Esophagus muscularis mucosa (tissue), 4 donors: Measurements from ENCODE around the gene ACACA. TPM values are rescaled to one million over a fixed set of nuclear protein-coding genes. Genes with fewer than 3 reads are reported as not detected.

ENCODE experiments used
- DNase-seq: peaks from one replicate; pipeline ENCODE4 v3.0.0-alpha.2; 2017; ENCODE audit errors: extremely low spot score
- H3K27ac ChIP-seq, 4 donors: fragments of 200-600 bp; sonication (generic); replicated peaks in 1 of 4; 1 replicate in 3 of 4; 2 replicates in 1 of 4; pipeline ENCODE4 v1.5.1; 2016 to 2019; ENCODE audit warnings: mild to moderate bottlenecking in 1 of 4
- H3K27me3 ChIP-seq, 4 donors: fragments of 200-600 bp; sonication (generic); one replicate each; pipeline versions ENCODE4 v1.5.1 to v1.6.0; 2016 to 2019
- H3K36me3 ChIP-seq, 4 donors: fragments of 200-600 bp; sonication (generic); one replicate each; pipeline ENCODE4 v1.5.1; 2016 to 2019
- H3K4me1 ChIP-seq, 4 donors: fragments of 200-600 bp; sonication (generic); one replicate each; pipeline ENCODE4 v1.5.1; 2016 to 2019
- H3K4me3 ChIP-seq, 4 donors: fragments of 200-600 bp; sonication (generic); 1 replicate in 2 of 4; 2 replicates in 2 of 4; pipeline ENCODE4 v1.5.1; 2016 to 2019; ENCODE audit warnings: mild to moderate bottlenecking in 4 of 4, moderate library complexity in 1 of 4
- H3K9me3 ChIP-seq, 4 donors: fragments of 200-600 bp; sonication (generic); 1 replicate in 3 of 4; 2 replicates in 1 of 4; pipeline ENCODE4 v1.5.1; 2016 to 2019
- EP300 ChIP-seq: sonication (generic); formaldehyde crosslinking; IDR thresholded peaks from one replicate; pipeline ENCODE4 v1.6.1; 2017; ENCODE audit warnings: antibody characterized with exemption
- POLR2A ChIP-seq: fragments of 450-650 bp; IDR thresholded peaks from one replicate; pipeline ENCODE4 v1.6.1; 2017; ENCODE audit warnings: antibody characterized with exemption, moderate library complexity, mild to moderate bottlenecking, low read depth
- POLR2AphosphoS5 ChIP-seq, 2 donors: sonication (generic); formaldehyde crosslinking; IDR thresholded peaks; one replicate each; pipeline ENCODE4 v1.6.1; 2017; ENCODE audit warnings: antibody characterized with exemption in 2 of 2
- WGBS: methylation state at CpG from one replicate; pipeline ENCODE4 v1.1.5; 2018; 5-methylcytosine and 5-hydroxymethylcytosine counted together
- intact Hi-C: fragments of 100-400 bp; cut with DNase I; formaldehyde crosslinking; loops from one replicate; pipeline ENCODE4 v1.15.1; 2023
- total RNA-seq, 4 donors: library from RNA; depleted of rRNA; stranded (reverse); fragments of >200 nt; gene quantifications; one replicate each; pipeline versions ENCODE4 v1.1.0 to v1.2.1, GENCODE V29; 2016
- TF ChIP-seq, protein P1 (sequence below), 3 experiments: fragments of 200-600 bp in 2 of 3; fragments of 450-650 bp in 1 of 3; sonication (generic) in 2 of 3; IDR thresholded peaks; one replicate each; pipeline ENCODE4 v1.5.1; 2017 to 2019; ENCODE audit warnings: antibody characterized with exemption in 3 of 3, mild to moderate bottlenecking in 2 of 3, moderate library complexity in 1 of 3

ACACA gene
- total RNA-seq, 4 donors from 2014 or later, result 34.0 to 58.0 (median 50.5) TPM

- no peak for TF ChIP-seq EP300
- TF ChIP-seq, protein P1, sequence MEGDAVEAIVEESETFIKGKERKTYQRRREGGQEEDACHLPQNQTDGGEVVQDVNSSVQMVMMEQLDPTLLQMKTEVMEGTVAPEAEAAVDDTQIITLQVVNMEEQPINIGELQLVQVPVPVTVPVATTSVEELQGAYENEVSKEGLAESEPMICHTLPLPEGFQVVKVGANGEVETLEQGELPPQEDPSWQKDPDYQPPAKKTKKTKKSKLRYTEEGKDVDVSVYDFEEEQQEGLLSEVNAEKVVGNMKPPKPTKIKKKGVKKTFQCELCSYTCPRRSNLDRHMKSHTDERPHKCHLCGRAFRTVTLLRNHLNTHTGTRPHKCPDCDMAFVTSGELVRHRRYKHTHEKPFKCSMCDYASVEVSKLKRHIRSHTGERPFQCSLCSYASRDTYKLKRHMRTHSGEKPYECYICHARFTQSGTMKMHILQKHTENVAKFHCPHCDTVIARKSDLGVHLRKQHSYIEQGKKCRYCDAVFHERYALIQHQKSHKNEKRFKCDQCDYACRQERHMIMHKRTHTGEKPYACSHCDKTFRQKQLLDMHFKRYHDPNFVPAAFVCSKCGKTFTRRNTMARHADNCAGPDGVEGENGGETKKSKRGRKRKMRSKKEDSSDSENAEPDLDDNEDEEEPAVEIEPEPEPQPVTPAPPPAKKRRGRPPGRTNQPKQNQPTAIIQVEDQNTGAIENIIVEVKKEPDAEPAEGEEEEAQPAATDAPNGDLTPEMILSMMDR (IDR thresholded peaks at IDR 0.05), result no peak
- DNase-seq, result no peak
- 73% methylated on average over 1 of the region's 1 CpG for WGBS
- Histone ChIP-seq H3K27ac (no peak overlapping the region), H3K27me3 (no peaks in the 10 kb centered on the region), H3K4me1 (no peaks in the 10 kb centered on the region), H3K36me3 (peaks cover 0 to 24% (median 3%) of the 10 kb centered on the region in 4 donors), H3K9me3 (no peaks in the 10 kb centered on the region), H3K4me3 (no peak overlapping the region)
- intact Hi-C loops, result no loop called here
Observed at GRCh38 chr17:37138571-37139120, 268.0 kb downstream of the ACACA start.

GRCh38 chr17:37137906-37138514 is 268.6 kb downstream of the ACACA start:
- Histone ChIP-seq H3K27ac (no peak overlapping the region), H3K4me1 (no peaks in the 10 kb centered on the region), H3K4me3 (no peak overlapping the region), H3K27me3 (no peaks in the 10 kb centered on the region), H3K9me3 (no peaks in the 10 kb centered on the region), H3K36me3 (peaks cover 0 to 29% (median 3%) of the 10 kb centered on the region in 4 donors)
- no peak for DNase-seq
- TF ChIP-seq EP300, result no peak
- intact Hi-C loops, result no loop called here
- WGBS, result 89% methylated on average over 6 of the region's 6 CpGs

DNA sequence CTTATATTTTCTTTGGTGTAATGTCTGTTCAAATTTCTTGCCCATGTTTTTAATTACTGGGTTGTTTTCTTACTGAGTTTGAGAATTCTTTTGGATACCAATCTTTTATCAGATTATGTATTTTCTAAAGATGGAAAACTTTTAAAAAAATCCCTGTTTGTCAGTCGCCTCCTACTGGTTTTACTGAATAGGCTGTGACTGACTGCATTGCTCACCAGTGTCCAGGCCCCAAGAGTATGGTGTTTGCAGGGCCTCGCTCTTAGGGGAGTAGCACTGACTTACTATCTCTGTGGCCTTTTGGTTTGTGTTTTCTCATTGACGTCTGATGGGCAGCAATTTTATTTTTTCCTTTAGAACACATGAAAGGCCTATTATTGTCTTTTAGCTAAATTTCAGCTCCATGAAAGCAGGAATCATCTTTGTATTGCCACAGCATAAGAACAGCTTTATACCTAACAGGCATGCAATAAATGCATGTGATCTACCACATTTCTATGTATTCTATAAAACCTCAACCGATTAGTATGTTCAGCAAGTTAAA is 269.5 kb downstream of the ACACA start:
- intact Hi-C loops, result no loop called here
- H3K9me3 ChIP-seq, result no peaks in the 10 kb centered on the region
- no peaks in the 10 kb centered on the region for H3K27me3 ChIP-seq
- no peak for TF ChIP-seq EP300
- TF ChIP-seq POLR2A, result no peak
- TF ChIP-seq, protein P1 (IDR thresholded peaks at IDR 0.05), result no peak
- no peak overlapping the region for H3K4me3 ChIP-seq
- 62% methylated on average over 4 of the region's 4 CpGs for WGBS
- H3K4me1 ChIP-seq, result no peaks in the 10 kb centered on the region
- peaks cover 0 to 29% (median 3%) of the 10 kb centered on the region in 4 donors for H3K36me3 ChIP-seq
- no peak for DNase-seq
- no peak overlapping the region for H3K27ac ChIP-seq

DNA sequence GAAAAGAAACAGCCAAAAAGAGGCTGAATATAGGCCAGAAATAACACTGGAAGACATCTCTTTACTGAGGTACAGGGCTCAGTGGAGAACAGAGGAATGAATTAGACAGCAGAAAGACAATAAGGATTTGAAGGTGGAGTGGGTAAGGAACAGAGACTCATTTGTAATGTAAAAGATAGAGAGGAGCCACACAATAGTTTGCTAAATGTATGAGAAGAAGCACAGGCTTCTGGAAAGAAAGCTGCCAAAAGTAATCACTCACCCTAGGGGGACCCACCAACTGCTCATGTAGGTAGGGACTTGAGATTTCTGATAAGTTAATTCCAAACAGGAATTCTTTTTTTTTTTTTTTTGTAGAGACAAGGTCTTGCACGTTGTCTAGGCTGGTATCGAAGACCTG is 271.1 kb downstream of the ACACA start:
- DNase-seq, result no peak
- intact Hi-C loops, result no loop called here
- no peak overlapping the region for H3K4me3 ChIP-seq
- H3K27ac ChIP-seq, result no peak overlapping the region
- TF ChIP-seq POLR2A (no peak), POLR2AphosphoS5 (IDR thresholded peaks at IDR 0.05) (no peak), EP300 (no peak)
- TF ChIP-seq, protein P1 (IDR thresholded peaks at IDR 0.05), result no peak
- 94% methylated on average over 2 of the region's 2 CpGs for WGBS
- no peaks in the 10 kb centered on the region for H3K4me1 ChIP-seq
- H3K9me3 ChIP-seq, result no peaks in the 10 kb centered on the region
- peaks cover 0 to 22% (median 0%) of the 10 kb centered on the region in 4 donors for H3K36me3 ChIP-seq
- no peaks in the 10 kb centered on the region for H3K27me3 ChIP-seq

GRCh38 chr17:37134050-37134449 is 272.6 kb downstream of the ACACA start:
- Histone ChIP-seq H3K27ac (no peak overlapping the region), H3K36me3 (peaks cover 6 to 30% (median 11%) of the 10 kb centered on the region in 4 donors), H3K4me3 (no peak overlapping the region), H3K4me1 (no peaks in the 10 kb centered on the region), H3K27me3 (no peaks in the 10 kb centered on the region), H3K9me3 (no peaks in the 10 kb centered on the region)
- no peak for DNase-seq
- intact Hi-C loops, result no loop called here
- 81% methylated on average over 6 of the region's 6 CpGs for WGBS
- TF ChIP-seq EP300, result no peak

DNA sequence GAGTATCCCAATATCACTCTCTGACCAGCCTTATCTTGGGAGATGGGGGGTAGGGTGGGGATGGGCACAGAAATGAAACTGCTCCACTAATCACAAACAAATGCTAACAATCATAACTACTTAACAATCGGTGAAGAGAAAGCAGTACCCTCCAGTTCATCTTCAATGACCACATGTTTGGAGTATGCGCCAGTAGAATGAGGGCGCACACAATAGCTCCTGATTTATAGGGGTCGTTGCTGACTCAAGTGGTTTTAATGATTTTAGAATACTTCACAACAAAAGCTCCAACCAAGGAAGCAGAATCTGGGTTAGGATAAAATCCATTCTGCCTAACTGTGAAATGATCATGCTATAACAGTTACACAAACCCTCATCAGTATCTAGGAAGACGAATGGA is 273.5 kb downstream of the ACACA start:
- WGBS, result 88% methylated on average over 5 of the region's 5 CpGs
- no peaks in the 10 kb centered on the region for H3K9me3 ChIP-seq
- intact Hi-C loops, result no loop called here
- no peak overlapping the region for H3K27ac ChIP-seq
- TF ChIP-seq EP300 (no peak), POLR2AphosphoS5 (IDR thresholded peaks at IDR 0.05) (no peak), POLR2A (no peak)
- TF ChIP-seq, protein P1 (IDR thresholded peaks at IDR 0.05), result no peak
- no peak for DNase-seq
- H3K27me3 ChIP-seq, result no peaks in the 10 kb centered on the region
- H3K4me1 ChIP-seq, result no peaks in the 10 kb centered on the region
- H3K4me3 ChIP-seq, result no peak overlapping the region
- H3K36me3 ChIP-seq, result peaks cover 16 to 34% (median 19%) of the 10 kb centered on the region in 4 donors
